ENCODE data around the gene HSPA6. TPM values are rescaled to one million over a fixed set of nuclear protein-coding genes. Genes with fewer than 3 reads are reported as not detected.

HSPA6 gene
- total RNA-seq, 1 experiment from 2014 or later, result not detected

- ATAC-seq (no peak), DNase-seq (ENCODE audit: low read depth, low spot score) (no peak)
- no peak overlapping the region for H3K27ac ChIP-seq (ENCODE audit: low read depth, low read length)
- ChIA-PET RAD21 (ENCODE audit: low non-redundant PET in 1 of 2, low total read pairs in 2 of 2, uncharacterized antibody in 2 of 2, unreplicated experiment in 2 of 2) (no interaction called here), CTCF (no interaction called here), POLR2A (no interaction called here)
- no peaks in the 10 kb centered on the region for H3K27me3 ChIP-seq (ENCODE audit: insufficient read depth, low read length)
- no TSS peak for BruUV-seq (replicated peaks)
- H3K79me2 ChIP-seq (ENCODE audit: insufficient read depth, low read length), result no peaks in the 10 kb centered on the region
- no peak overlapping the region for H3K9ac ChIP-seq (ENCODE audit: low read length)
- H3K4me1 ChIP-seq (ENCODE audit: control insufficient read depth in 1 of 2, insufficient read depth in 2 of 2, low read length in 2 of 2), result no peaks in the 10 kb centered on the region
- H3K4me2 ChIP-seq (ENCODE audit: low read length), result no peak overlapping the region
- no peaks in the 10 kb centered on the region; the same call in 1 of the 2 replicates for H3K9me2 ChIP-seq (ENCODE audit: insufficient read depth)
- TF ChIP-seq EZH2 (IDR thresholded peaks at IDR 0.05) (no peak), CBX3 (IDR thresholded peaks at IDR 0.05; ENCODE audit: low read depth) (no peak), ZNF274 (IDR thresholded peaks at IDR 0.05; ENCODE audit: low read depth, low read length) (no peak), EZH2phosphoT487 (IDR thresholded peaks at IDR 0.05; ENCODE audit: borderline replicate concordance) (no peak), JUND (IDR thresholded peaks at IDR 0.05) (no peak)
- H2AFZ ChIP-seq (ENCODE audit: low read depth, low read length, poor library complexity, severe bottlenecking), result no peak overlapping the region
- intact Hi-C loops (cut with micrococcal nuclease), result no loop called here
- no peaks in the 10 kb centered on the region for H3K9me3 ChIP-seq (ENCODE audit: control insufficient read depth in 1 of 2, insufficient read depth in 1 of 2, low read depth in 1 of 2, low read length in 2 of 2)
- no peaks in the 10 kb centered on the region for H4K20me1 ChIP-seq (ENCODE audit: insufficient read depth)
- no peak overlapping the region for H3K4me3 ChIP-seq (replicated peaks in 1 of 2; ENCODE audit: low read depth in 1 of 2, low read length in 2 of 2)
- H3K36me3 ChIP-seq (ENCODE audit: control insufficient read depth in 1 of 2, insufficient read depth in 2 of 2, low read length in 2 of 2), result no peaks in the 10 kb centered on the region
Measured at GRCh38 chr1:161499099-161500039, 25.0 kb upstream of the HSPA6 start.

GRCh38 chr1:161501234-161501633 is 23.1 kb upstream of the HSPA6 start:
- no TSS peak for BruUV-seq (replicated peaks)
- no peak overlapping the region for H3K4me2 ChIP-seq (ENCODE audit: low read length)
- no peak overlapping the region for H3K4me3 ChIP-seq (replicated peaks in 1 of 2; ENCODE audit: low read depth in 1 of 2, low read length in 2 of 2)
- intact Hi-C loops (cut with micrococcal nuclease), result no loop called here
- H3K79me2 ChIP-seq (ENCODE audit: insufficient read depth, low read length), result no peaks in the 10 kb centered on the region
- ChIA-PET POLR2A (no interaction called here), CTCF (no interaction called here), RAD21 (ENCODE audit: low non-redundant PET in 1 of 2, low total read pairs in 2 of 2, uncharacterized antibody in 2 of 2, unreplicated experiment in 2 of 2) (no interaction called here)
- ATAC-seq (no peak), DNase-seq (ENCODE audit: low read depth, low spot score) (no peak)
- H3K9ac ChIP-seq (ENCODE audit: low read length), result no peak overlapping the region
- no peaks in the 10 kb centered on the region; the same call in 1 of the 2 replicates for H3K9me2 ChIP-seq (ENCODE audit: insufficient read depth)
- no peaks in the 10 kb centered on the region for H3K36me3 ChIP-seq (ENCODE audit: control insufficient read depth in 1 of 2, insufficient read depth in 2 of 2, low read length in 2 of 2)
- no peak overlapping the region for H3K27ac ChIP-seq (ENCODE audit: low read depth, low read length)
- H3K27me3 ChIP-seq (ENCODE audit: insufficient read depth, low read length), result no peaks in the 10 kb centered on the region
- H3K4me1 ChIP-seq (ENCODE audit: control insufficient read depth in 1 of 2, insufficient read depth in 2 of 2, low read length in 2 of 2), result no peaks in the 10 kb centered on the region
- H3K9me3 ChIP-seq (ENCODE audit: control insufficient read depth in 1 of 2, insufficient read depth in 1 of 2, low read depth in 1 of 2, low read length in 2 of 2), result no peaks in the 10 kb centered on the region
- H2AFZ ChIP-seq (ENCODE audit: low read depth, low read length, poor library complexity, severe bottlenecking), result no peak overlapping the region
- no peaks in the 10 kb centered on the region for H4K20me1 ChIP-seq (ENCODE audit: insufficient read depth)
- TF ChIP-seq YY1 (IDR thresholded peaks at IDR 0.05; ENCODE audit: extremely low read depth, insufficient replicate concordance, low read depth, low read length) (no peak), ATF3 (IDR thresholded peaks at IDR 0.05) (no peak), SP1 (IDR thresholded peaks at IDR 0.05; ENCODE audit: low read depth) (no peak), FOSL1 (IDR thresholded peaks at IDR 0.05; ENCODE audit: low read depth) (no peak), POLR2A (IDR thresholded peaks at IDR 0.05; ENCODE audit: borderline replicate concordance, extremely low read depth, insufficient read depth, insufficient read length) (no peak), RAD21 (IDR thresholded peaks at IDR 0.05; ENCODE audit: low read depth) (no peak), ZNF274 (IDR thresholded peaks at IDR 0.05; ENCODE audit: low read depth, low read length) (no peak), CEBPB (IDR thresholded peaks at IDR 0.05; ENCODE audit: low read depth) (no peak), ZFX (IDR thresholded peaks at IDR 0.05) (no peak), CBX3 (IDR thresholded peaks at IDR 0.05; ENCODE audit: low read depth) (no peak), EGR1 (IDR thresholded peaks at IDR 0.05; ENCODE audit: low read depth) (no peak), SRF (IDR thresholded peaks at IDR 0.05; ENCODE audit: low read depth) (no peak)
- TF ChIP-seq, protein P1, sequence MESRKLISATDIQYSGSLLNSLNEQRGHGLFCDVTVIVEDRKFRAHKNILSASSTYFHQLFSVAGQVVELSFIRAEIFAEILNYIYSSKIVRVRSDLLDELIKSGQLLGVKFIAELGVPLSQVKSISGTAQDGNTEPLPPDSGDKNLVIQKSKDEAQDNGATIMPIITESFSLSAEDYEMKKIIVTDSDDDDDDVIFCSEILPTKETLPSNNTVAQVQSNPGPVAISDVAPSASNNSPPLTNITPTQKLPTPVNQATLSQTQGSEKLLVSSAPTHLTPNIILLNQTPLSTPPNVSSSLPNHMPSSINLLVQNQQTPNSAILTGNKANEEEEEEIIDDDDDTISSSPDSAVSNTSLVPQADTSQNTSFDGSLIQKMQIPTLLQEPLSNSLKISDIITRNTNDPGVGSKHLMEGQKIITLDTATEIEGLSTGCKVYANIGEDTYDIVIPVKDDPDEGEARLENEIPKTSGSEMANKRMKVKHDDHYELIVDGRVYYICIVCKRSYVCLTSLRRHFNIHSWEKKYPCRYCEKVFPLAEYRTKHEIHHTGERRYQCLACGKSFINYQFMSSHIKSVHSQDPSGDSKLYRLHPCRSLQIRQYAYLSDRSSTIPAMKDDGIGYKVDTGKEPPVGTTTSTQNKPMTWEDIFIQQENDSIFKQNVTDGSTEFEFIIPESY (IDR thresholded peaks at IDR 0.05; ENCODE audit: extremely low read depth, insufficient replicate concordance, low read length), result no peak

All from HCT116 (cell line).